ENCODE data around the gene DMBT1.

DNA sequence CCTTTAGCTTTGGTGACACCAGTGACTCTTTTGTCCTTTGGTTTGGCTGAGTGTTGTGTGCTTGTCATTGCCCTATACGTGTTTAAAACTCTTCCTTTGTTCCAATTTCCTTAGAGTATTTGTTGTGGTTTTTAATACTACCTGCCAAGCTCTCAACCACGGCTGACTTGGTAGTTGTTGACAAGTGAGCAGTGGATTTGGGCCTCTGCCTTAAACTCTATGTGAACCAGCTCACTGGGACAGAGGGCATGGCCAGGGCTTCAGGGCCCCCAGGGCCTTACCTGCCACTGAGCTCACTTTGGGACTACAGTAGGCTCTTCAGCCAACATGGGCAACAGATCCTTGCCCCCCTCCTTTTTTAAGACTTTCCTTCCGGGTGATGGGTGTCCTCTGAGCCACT, 9.6 kb upstream of the DMBT1 start:
- TF ChIP-seq, protein P1, sequence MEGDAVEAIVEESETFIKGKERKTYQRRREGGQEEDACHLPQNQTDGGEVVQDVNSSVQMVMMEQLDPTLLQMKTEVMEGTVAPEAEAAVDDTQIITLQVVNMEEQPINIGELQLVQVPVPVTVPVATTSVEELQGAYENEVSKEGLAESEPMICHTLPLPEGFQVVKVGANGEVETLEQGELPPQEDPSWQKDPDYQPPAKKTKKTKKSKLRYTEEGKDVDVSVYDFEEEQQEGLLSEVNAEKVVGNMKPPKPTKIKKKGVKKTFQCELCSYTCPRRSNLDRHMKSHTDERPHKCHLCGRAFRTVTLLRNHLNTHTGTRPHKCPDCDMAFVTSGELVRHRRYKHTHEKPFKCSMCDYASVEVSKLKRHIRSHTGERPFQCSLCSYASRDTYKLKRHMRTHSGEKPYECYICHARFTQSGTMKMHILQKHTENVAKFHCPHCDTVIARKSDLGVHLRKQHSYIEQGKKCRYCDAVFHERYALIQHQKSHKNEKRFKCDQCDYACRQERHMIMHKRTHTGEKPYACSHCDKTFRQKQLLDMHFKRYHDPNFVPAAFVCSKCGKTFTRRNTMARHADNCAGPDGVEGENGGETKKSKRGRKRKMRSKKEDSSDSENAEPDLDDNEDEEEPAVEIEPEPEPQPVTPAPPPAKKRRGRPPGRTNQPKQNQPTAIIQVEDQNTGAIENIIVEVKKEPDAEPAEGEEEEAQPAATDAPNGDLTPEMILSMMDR (conservative IDR thresholded peaks at IDR 0.05): no peak
- no peak for TF ChIP-seq ZFX (IDR thresholded peaks at IDR 0.05)
